Fibroblast of skin of left quadriceps (primary cell): ENCODE data around the gene CASP3.
"Not testable (repeated sequence)": the region's sequence is repeated elsewhere in the genome, so short reads cannot be mapped to it uniquely, and the experiment has no call there.

Source experiments
- DNase-seq, 2 experiments: peaks; one replicate each; pipeline ENCODE4 v3.0.0-alpha.2; 2013; ENCODE audit warnings: low read depth in 2 of 2

CASP3 gene

DNA sequence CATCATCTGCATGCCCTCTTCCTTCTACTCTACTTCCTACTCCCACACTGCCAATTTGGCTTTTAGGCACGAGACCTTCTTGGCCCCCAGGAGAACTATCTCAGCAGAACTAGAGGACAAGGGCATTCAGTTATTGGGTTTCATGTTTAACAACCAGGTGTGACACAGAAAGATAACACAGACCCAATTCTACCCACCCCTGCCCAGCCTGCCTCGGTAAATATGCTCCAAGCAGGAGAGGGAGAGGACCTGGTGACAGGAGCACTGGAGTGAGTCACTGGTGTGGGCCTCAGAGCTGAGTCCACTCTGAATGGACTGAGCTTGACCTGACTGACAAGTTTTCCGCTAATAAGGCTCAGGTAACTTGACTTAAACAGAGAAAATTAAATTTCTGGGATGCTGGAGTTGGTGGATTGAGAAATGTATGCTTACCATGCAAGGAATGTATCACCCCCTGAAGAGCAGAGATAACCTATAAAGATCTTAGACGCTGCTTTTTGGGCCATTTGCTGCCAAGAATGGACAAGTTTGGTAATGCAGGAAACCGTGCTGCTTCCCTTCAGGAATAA is 52.5 kb downstream of the CASP3 start:
- no peak for DNase-seq

DNA sequence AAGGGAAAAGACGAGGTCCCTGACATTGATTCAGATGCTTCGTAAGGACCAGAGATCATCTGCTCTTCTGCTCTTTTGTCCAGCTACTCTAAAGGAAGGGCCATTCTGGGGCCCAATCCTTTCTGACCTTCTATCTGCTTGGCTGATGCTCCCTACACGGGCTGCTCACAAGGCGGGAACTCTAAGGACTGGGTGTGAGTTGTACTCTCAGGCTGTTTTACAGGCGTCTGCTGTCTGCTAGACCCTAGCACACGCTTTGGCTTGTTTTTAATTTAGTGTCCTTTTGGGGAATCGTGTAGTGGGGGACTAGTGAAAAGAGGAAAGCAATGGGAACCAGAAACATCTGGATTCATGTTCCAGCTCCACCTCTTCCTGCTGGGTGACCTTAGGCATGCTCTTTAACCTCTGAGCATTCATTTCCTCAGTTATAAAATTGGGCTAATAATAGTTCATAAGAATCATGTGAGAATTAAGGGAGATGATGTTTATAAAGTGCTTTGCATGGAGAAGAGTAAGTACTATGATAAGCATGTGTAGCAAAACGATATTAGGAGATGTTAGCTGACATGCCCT is 53.1 kb downstream of the CASP3 start:
- no peak for DNase-seq

DNA sequence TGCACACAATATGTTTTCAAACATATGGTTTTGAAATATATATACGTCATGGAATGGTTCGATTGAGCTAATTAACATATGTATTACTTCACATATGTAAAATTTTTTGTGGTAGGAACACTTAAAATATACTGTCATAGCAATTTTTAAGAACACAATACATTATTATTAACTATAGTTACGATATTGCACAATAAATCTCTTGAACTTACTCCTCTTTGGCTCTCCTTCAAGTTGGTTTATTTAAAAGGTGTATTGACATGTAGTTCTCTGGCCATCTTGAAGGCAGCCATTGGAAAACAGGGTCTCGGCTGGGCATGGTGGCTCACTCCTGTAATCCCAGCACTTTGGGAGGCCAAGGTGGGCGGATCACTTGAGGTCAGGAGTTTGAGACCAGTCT is 53.8 kb downstream of the CASP3 start:
- no peak for DNase-seq

DNA sequence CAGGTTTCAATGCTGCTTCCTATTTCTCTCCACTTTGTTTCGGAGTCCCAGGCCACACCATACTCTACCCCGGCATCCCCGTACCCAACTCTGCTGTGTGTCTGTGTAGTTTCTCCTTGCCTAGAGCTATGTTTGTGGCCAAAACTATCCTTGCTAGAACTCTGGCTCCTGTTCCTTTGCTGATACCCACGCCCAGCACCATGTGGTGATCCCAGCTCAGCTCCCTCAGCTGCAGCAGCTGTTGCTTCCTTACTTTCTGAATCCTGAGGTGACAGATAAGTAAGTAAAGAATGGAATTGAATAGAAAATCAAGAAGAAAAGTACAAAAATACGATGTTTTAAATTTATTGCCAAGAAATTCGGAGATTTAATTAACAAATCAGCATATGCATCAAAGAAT is 55.8 kb downstream of the CASP3 start:
- no peak for DNase-seq

DNA sequence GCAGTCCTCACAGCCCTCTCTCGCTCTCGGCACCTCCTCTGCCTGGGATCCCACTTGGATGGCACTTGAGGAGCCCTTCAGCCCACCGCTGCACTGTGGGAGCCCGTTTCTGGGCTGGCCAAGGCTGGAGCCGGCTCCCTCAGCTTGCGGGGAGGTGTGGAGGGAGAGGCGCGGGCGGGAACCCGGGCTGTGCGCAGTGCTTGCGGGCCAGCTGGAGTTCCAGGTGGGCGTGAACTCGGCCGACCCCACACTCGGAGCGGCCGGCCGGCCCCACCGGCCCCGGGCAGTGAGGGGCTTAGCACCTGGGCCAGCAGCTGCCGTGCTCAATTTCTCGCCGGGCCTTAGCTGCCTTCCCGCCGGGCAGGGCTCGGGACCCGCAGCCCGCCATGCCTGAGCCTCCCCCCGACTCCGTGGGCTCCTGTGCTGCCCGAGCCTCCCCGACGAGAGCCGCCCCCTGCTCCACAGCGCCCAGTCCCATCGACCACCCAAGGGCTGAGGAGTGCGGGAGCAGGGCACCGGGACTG is 57.4 kb downstream of the CASP3 start:
- DNase-seq = not testable (repeated sequence)

DNA sequence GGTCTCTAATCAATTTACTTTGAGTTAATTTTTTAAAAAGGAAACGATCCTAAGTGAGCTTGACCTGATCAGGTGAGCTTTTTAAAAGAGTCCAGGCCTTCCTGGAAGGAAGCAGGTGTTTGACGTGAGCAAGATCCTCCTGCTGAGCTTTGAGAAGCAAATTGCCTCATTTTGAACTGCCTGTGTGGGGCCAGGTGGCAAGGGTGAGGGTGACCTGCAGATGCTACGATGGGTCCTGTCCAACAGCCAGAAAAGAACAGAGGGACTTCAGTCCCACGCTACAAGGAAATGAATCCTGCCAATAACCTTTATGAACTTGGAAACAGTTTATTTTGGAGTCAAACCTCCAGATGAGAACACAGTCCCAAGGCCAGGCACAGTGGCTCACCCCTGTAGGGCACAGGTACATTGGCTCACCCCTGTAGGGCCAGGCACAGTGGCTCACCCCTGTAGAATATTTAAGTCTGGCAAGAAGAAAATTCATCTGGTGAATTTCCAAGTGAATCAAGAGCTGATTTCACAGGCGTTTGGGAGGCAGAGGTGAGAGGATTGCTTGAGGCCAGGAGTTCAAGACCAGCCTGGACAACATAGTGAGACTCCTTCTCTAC is 58.1 kb downstream of the CASP3 start:
- DNase-seq = no peak

DNA sequence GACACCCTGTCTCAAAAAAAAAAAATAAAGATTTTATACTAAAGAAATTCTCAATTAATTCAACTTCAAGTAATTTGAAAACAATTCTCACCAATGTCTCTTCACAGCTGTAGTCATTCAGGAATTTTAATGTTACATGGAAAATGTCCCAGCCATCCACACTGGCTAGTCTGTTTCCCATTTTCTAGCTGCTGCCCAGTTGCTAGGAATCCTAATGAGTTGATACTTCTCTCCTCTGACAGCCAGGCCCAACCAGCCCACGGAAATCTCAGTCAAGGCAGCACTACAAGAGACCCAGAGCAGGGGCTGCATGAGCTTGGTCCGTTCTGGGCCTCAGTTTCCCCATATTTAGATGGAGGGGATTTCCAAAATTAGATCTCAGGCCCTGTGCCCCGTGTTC is 59.1 kb downstream of the CASP3 start:
- no peak for DNase-seq

DNA sequence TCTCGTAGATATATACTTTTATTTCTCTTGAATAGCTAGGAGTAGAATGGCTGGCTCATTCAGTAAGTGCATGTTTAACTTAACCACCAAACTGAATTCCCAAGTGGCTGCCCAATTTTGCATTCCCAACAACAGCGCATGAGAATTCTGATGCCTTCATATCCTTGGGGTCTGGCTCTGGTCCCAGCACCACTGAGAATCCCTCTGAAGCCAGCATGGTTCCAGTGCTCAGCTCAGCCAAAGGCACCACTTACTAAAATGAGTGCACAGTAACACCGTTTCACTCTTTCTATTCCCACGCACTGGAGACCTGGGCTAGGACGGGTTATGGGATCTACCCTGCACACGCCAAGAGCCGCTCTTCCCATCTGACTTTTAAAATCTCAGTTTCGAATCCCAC is 60.4 kb downstream of the CASP3 start:
- DNase-seq = no peak

DNA sequence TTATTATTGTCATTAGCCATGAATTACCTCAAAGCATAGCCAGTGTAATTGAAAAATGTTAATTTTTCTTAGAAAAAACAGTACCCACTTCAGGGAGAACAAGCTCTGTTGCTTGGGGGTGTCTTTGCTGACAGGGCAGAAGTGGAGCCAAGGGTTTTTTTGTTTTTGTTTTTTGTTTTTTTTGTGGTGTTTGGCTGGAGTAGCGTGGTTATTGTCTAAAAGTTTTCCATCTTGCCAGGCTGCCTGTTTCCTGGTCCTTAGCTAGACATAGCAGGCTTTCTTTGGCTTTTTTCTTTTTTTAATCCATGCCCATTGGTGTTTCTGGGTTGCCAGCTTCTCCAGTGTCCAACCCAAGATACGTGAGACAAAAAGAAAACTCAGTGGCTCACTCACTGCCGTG is 61.5 kb downstream of the CASP3 start:
- no peak for DNase-seq

DNA sequence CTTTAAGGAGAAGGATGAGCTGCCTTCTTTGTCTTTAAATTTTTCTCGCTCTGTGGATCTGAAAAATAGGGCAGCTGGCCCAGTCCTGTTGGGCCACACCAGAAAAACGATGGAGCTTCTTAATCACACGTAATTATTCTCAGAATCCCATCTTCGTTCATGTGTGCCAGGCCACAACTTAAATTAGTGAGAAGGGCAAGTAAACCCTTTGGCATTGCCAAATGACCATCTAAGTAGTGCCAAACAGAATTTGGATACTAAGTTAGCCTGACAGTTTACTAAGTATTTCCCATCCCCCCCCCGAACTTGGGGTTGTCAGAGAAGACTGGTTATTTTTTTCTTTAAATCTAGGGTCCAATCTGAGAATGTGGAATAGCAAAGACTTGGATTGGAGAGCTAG is 62.0 kb downstream of the CASP3 start:
- DNase-seq = no peak

DNA sequence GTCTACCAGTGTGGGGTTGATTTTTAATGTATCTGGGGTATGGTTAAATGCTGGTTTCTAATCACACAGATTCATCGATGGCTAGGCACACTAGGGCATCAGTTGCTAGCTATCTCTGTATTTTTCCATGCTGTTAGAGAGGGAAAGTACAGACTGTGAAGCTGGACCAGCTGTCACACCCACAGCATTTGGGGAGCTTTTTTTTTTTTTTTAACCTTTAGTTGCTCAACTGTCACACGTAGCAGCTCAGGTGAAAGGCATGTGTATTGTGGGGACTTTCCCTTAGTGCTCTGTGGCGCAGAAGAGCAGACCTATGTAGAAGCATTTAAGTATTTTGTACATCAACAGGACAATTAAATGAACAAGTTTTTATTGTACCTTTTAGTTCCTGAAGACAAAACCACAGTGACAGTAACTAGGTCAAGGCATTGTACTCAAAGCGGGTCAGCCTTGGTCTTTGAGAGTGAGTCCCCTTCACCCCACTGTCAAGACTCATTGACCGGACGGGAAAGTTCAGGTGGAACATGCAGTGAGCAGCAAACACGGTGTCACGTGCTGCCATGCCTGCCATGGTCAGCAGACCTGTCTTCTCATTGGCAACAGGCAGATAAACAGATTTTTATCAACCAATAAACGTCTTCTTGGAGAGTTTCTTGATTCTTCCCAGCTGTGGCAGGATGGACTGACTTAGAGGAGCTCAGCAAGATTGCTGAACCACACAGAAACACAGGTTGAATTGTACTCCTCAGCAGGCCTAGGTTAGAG is 65.3 kb downstream of the CASP3 start:
- DNase-seq = no peak
